AG04450 (cell line): ENCODE measurements around the gene DHDDS. TPM values are rescaled to one million over a fixed set of nuclear protein-coding genes. Genes with fewer than 3 reads are reported as not detected.
"Not testable (repeated sequence)": the region's sequence is repeated elsewhere in the genome, so short reads cannot be mapped to it uniquely, and the experiment has no call there.

Experiments used
- CTCF ChIA-PET: fragments of 300-600, 350-600 bp; formaldehyde crosslinking; extraction: SDS; loops from one replicate; lab custom pipeline; 2022; ENCODE audit warnings: antibody characterized with exemption, inconsistent platforms; lab: Charles Lee
- POLR2A ChIA-PET: fragments of 350-600 bp; formaldehyde crosslinking; extraction: SDS; loops from one replicate; lab custom pipeline; 2021; ENCODE audit warnings: antibody characterized with exemption, inconsistent platforms; lab: Yijun Ruan, JAX
- DNase-seq: peaks from one replicate; pipeline ENCODE4 v3.0.0-alpha.2; 2011; ENCODE audit warnings: low read depth, low spot score
- H3K27ac ChIP-seq: one replicate; pipeline ENCODE4 v1.5.1; 2012; ENCODE audit warnings: low read depth, low read length, control low read depth
- H3K27me3 ChIP-seq: one replicate; pipeline ENCODE4 v1.6.0; 2012; ENCODE audit warnings: low read length; ENCODE audit not compliant: control insufficient read depth, insufficient read depth
- H3K4me3 ChIP-seq: 2 replicates; pipeline ENCODE4 v1.5.1; 2011; ENCODE audit warnings: mild to moderate bottlenecking, low read depth, low read length, control low read depth
- H3K9me3 ChIP-seq: 2 replicates; pipeline ENCODE4 v1.5.1; 2012; ENCODE audit warnings: low read length; ENCODE audit not compliant: control insufficient read depth, insufficient read depth
- CTCF ChIP-seq: IDR thresholded peaks from 2 replicates; pipeline ENCODE4 v1.5.1; 2011; ENCODE audit warnings: low read depth, low read length, control low read depth, inconsistent platforms
- polyA minus RNA-seq: library from RNA; depleted of rRNA, polyadenylated mRNA; stranded (reverse); fragments of >200 nt; gene quantifications from 2 replicates; pipeline ENCODE4 v1.2.3, GENCODE V29; 2011; rRNA and poly(A)+ RNA removed
- polyA plus RNA-seq: library from polyadenylated mRNA; depleted of rRNA; stranded (reverse); fragments of >200 nt; gene quantifications from 2 replicates; pipeline ENCODE4 v1.2.3, GENCODE V29; 2011; rRNA removed

The DHDDS gene
- polyA plus RNA-seq, result 45.0 and 51.7 TPM in 2 replicates
- 55.3 and 57.8 TPM in 2 replicates for polyA minus RNA-seq

- ChIA-PET POLR2A (interaction anchor here (0.6 to 1.3 kb wide), 7 partner anchors 12 to 260 kb away, joined by 3 to 6 read pairs (median 3); partner anchors contain the start of gene HMGN2), CTCF (interaction anchor here (1.1 to 3.2 kb wide), 2 partner anchors 15 to 156 kb away, joined by 4 to 23 read pairs; no protein-coding TSS in a partner anchor)
- peak within 1 kb of the TSS; percentile 87 for H3K4me3 ChIP-seq
- peaks cover 4% of the 10 kb centered on the region for H3K27me3 ChIP-seq
- no peak for TF ChIP-seq CTCF
- no peaks in the 10 kb centered on the region; the same call in 1 of the 2 replicates for H3K9me3 ChIP-seq
- peak; percentile 96 for DNase-seq
- H3K27ac ChIP-seq, result peak within 1 kb of the TSS; percentile 63
Observed at GRCh38 chr1:26431979-26432695, at the start of gene DHDDS. TSS of gene DHDDS (plus strand) at chr1:26432321. CDS start at chr1:26432946, 625 bp downstream.

- ChIA-PET POLR2A (no interaction called here), CTCF (no interaction called here)
- no peak for TF ChIP-seq CTCF
- Histone ChIP-seq H3K4me3 (no peak overlapping the region), H3K9me3 (no peaks in the 10 kb centered on the region), H3K27me3 (peaks cover 2% of the 10 kb centered on the region), H3K27ac (no peak overlapping the region)
- DNase-seq, result no peak
Observed at GRCh38 chr1:26384076-26384475, 48.0 kb upstream of the DHDDS start.

- POLR2A ChIA-PET, DNase-seq, H3K27me3 ChIP-seq, H3K9me3 ChIP-seq, H3K4me3 ChIP-seq, CTCF ChIA-PET, H3K27ac ChIP-seq: not testable (repeated sequence)
Observed at GRCh38 chr1:26385063-26385462, 47.1 kb upstream of the DHDDS start.

- peaks cover 2% of the 10 kb centered on the region for H3K27me3 ChIP-seq
Observed at GRCh38 chr1:26387447-26387846, 44.7 kb upstream of the DHDDS start.

More at GRCh38 chr1:26387447-26387846, 44.7 kb upstream of the DHDDS start:
- no peak for DNase-seq
- no peak for TF ChIP-seq CTCF
- CTCF ChIA-PET, result interaction anchor here (0.6 to 0.7 kb wide), 3 partner anchors 20 to 31 kb away, joined by 3 to 14 read pairs (median 5); no protein-coding TSS in a partner anchor
- POLR2A ChIA-PET, result no interaction called here
- no peak overlapping the region for H3K4me3 ChIP-seq
- H3K27ac ChIP-seq, result no peak overlapping the region
- H3K9me3 ChIP-seq, result no peaks in the 10 kb centered on the region
